CD4-positive, alpha-beta T cell (primary cell): ENCODE data around the gene SYT14. TPM values are rescaled to one million over a fixed set of nuclear protein-coding genes. Genes with fewer than 3 reads are reported as not detected.
"Not testable (repeated sequence)": the region's sequence is repeated elsewhere in the genome, so short reads cannot be mapped to it uniquely, and the experiment has no call there.

Source experiments
- ATAC-seq: fragments of 200-7000 bp; cut with Tn5 transposase; one replicate; pipeline ENCODE4 v1.10.0; 2022; ENCODE audit warnings: mild to moderate bottlenecking; ENCODE audit not compliant: poor library complexity
- CTCF ChIA-PET: fragments of 350-600 bp; sonication (Branson Sonifier 250); formaldehyde crosslinking; loops from one replicate; lab custom pipeline; 2021; ENCODE audit warnings: antibody characterized with exemption, inconsistent platforms; lab: Charles Lee
- POLR2A ChIA-PET: fragments of 350-600 bp; sonication (Branson Sonifier 250); formaldehyde crosslinking; loops from one replicate; lab custom pipeline; 2021; ENCODE audit warnings: antibody characterized with exemption, inconsistent platforms; lab: Charles Lee
- DNase-seq, 14 experiments: peaks; one replicate each; pipeline ENCODE4 v3.0.0-alpha.2; 2013 to 2020; ENCODE audit warnings: mixed read lengths in 2 of 14
- H3K27ac ChIP-seq, 2 donors: one replicate each; pipeline versions ENCODE4 v1.5.1 to v1.7.0; 2013; ENCODE audit warnings: low read length in 2 of 2, low read depth in 1 of 2, mild to moderate bottlenecking in 1 of 2
- H3K27me3 ChIP-seq, 2 experiments: 1 replicate in 1 of 2; 2 replicates in 1 of 2; pipeline versions ENCODE4 v1.6.1 to v1.7.0; 2013; ENCODE audit warnings: low read length in 2 of 2, control low read depth in 1 of 2, mild to moderate bottlenecking in 1 of 2, moderate library complexity in 1 of 2; ENCODE audit not compliant: insufficient read depth in 2 of 2, control insufficient read depth in 1 of 2
- H3K36me3 ChIP-seq: one replicate; pipeline ENCODE4 v1.6.1; 2013; ENCODE audit warnings: low read length, control low read depth; ENCODE audit not compliant: insufficient read depth
- H3K4me1 ChIP-seq: one replicate; pipeline ENCODE4 v1.6.1; 2013; ENCODE audit warnings: low read length, control low read depth; ENCODE audit not compliant: insufficient read depth
- H3K4me3 ChIP-seq: one replicate; pipeline ENCODE4 v1.5.1; 2013; ENCODE audit warnings: mild to moderate bottlenecking, low read length, moderate library complexity
- H3K9me3 ChIP-seq, 2 experiments: 1 replicate in 1 of 2; 2 replicates in 1 of 2; pipeline versions ENCODE4 v1.6.1 to v1.7.0; 2013; ENCODE audit warnings: low read length in 2 of 2, mild to moderate bottlenecking in 2 of 2, control low read depth in 1 of 2, moderate library complexity in 1 of 2; ENCODE audit not compliant: control insufficient read depth in 1 of 2, insufficient read depth in 1 of 2
- H3K27ac Mint-ChIP-seq: one replicate; pipeline ENCODE4 v1.8.0; 2020; ENCODE audit warnings: mixed read lengths
- H3K27me3 Mint-ChIP-seq: one replicate; pipeline ENCODE4 v1.8.0; 2021; ENCODE audit warnings: mixed read lengths
- H3K36me3 Mint-ChIP-seq: one replicate; pipeline ENCODE4 v1.8.0; 2021; ENCODE audit warnings: low read depth, mixed read lengths
- H3K4me1 Mint-ChIP-seq: one replicate; pipeline ENCODE4 v1.8.0; 2021; ENCODE audit warnings: low read depth, mixed read lengths
- H3K4me3 Mint-ChIP-seq: one replicate; pipeline ENCODE4 v1.8.0; 2020; ENCODE audit warnings: mild to moderate bottlenecking, mixed read lengths
- H3K9me3 Mint-ChIP-seq: one replicate; pipeline ENCODE4 v1.8.0; 2020; ENCODE audit warnings: mixed read lengths
- intact Hi-C, 2 experiments: fragments of 100-400 bp; cut with DNase I in 1 of 2; cut with micrococcal nuclease in 1 of 2; formaldehyde crosslinking; loops; one replicate each; pipeline versions ENCODE4 v1.15.1 to v1.9.0; 2023 to 2025; cut with DNase I, micrococcal nuclease
- total RNA-seq, 174 experiments: library from RNA in 2 of 174; stranded (reverse) in 2 of 174; gene quantifications; one replicate each; pipeline ENCODE4 v1.2.3 and lab custom pipeline; 2021 to 2026
- TF ChIP-seq, protein P1 (sequence below): fragments of 200-600 bp; IDR thresholded peaks from one replicate; pipeline ENCODE4 v1.8.0; 2022; ENCODE audit warnings: antibody characterized with exemption, mild to moderate bottlenecking

SYT14 gene
- total RNA-seq, 2 experiments from 2014 or later: not detected

DNA sequence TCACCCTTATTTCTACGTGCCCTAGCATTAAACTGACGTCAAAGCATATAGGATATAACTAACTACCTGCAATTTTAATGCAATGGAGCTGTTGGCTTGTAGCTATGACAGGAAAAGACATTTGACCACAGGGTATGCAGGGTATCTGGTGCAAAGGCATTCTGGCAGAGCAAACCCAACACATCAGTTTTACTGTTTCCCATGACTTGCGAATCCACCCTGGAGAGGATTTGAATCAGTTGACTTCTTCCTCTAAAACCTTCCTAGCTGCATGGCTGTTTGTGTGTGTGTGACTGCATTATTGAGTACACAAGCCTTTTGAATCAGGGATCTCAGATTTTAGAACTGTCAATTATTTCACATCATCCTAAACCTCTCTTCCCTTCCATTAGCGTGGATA, 41.7 kb upstream of the SYT14 start:
- POLR2A ChIA-PET: no interaction called here
- TF ChIP-seq, protein P1, sequence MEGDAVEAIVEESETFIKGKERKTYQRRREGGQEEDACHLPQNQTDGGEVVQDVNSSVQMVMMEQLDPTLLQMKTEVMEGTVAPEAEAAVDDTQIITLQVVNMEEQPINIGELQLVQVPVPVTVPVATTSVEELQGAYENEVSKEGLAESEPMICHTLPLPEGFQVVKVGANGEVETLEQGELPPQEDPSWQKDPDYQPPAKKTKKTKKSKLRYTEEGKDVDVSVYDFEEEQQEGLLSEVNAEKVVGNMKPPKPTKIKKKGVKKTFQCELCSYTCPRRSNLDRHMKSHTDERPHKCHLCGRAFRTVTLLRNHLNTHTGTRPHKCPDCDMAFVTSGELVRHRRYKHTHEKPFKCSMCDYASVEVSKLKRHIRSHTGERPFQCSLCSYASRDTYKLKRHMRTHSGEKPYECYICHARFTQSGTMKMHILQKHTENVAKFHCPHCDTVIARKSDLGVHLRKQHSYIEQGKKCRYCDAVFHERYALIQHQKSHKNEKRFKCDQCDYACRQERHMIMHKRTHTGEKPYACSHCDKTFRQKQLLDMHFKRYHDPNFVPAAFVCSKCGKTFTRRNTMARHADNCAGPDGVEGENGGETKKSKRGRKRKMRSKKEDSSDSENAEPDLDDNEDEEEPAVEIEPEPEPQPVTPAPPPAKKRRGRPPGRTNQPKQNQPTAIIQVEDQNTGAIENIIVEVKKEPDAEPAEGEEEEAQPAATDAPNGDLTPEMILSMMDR: no peak
- Histone ChIP-seq H3K4me3 (no peak overlapping the region), H3K36me3 (no peaks in the 10 kb centered on the region), H3K9me3 (no peaks in the 10 kb centered on the region), H3K4me1 (no peaks in the 10 kb centered on the region), H3K27ac (no peak overlapping the region), H3K27me3 (no peaks in the 10 kb centered on the region)
- no peak overlapping the region for H3K27ac Mint-ChIP-seq
- peaks cover 13% of the 10 kb centered on the region for H3K27me3 Mint-ChIP-seq
- H3K4me3 Mint-ChIP-seq: no peak overlapping the region
- ATAC-seq: no peak
- no peaks in the 10 kb centered on the region for H3K9me3 Mint-ChIP-seq
- intact Hi-C loops: no loop called here
- H3K36me3 Mint-ChIP-seq: no peaks in the 10 kb centered on the region
- DNase-seq: no peak
- H3K4me1 Mint-ChIP-seq: peaks cover 12% of the 10 kb centered on the region
- CTCF ChIA-PET: no interaction called here

DNA sequence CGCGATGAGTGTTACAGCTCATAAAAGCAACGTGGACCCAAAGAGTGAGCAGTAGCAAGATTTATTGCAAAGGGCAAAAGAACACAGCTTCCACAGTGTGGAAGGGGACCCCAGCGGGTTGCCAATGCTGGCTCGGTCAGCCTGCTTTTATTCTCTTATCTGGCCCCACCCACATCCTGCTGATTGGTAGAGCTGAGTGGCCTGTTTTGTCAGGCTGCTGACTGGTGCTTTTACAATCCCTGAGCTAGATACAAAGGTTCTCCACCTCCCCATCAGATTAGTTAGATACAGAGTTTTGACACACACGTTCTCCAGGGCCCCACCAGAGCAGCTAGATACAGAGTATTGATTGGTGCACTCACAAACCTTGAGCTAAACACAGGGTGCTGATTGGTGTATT, 39.7 kb upstream of the SYT14 start:
- CTCF ChIA-PET, ATAC-seq, DNase-seq: not testable (repeated sequence)

DNA sequence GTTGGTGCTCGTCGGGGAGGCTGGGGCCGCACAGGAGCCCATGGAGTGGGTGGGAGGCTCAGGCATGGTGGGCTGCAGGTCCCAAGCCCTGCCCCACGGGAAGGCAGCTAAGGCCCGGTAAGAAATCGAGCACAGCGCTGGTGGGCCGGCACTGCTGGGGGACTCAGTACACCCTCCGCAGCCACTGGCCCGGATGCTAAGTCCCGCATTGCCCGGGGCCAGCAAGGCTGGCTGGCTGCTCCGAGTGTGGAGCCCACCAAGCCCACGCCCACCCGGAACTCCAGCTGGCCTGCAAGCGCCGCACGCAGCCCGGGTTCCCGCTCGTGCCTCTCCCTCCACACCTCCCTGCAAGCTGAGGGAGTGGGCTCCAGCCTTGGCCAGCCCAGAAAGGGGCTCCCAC, 39.2 kb upstream of the SYT14 start:
- DNase-seq, CTCF ChIA-PET, H3K27ac ChIP-seq, H3K36me3 ChIP-seq, H3K9me3 ChIP-seq, H3K27ac Mint-ChIP-seq, H3K27me3 ChIP-seq, H3K4me3 ChIP-seq, H3K36me3 Mint-ChIP-seq, H3K4me1 ChIP-seq, H3K9me3 Mint-ChIP-seq, intact Hi-C loops, H3K4me3 Mint-ChIP-seq, POLR2A ChIA-PET, ATAC-seq: not testable (repeated sequence)
- Mint-ChIP-seq H3K4me1 (peaks cover 12% of the 10 kb centered on the region), H3K27me3 (peaks cover 13% of the 10 kb centered on the region)

More for the DNA sequence above, 39.7 kb upstream of the SYT14 start:
- H3K27me3 Mint-ChIP-seq: peaks cover 13% of the 10 kb centered on the region
- H3K4me3 Mint-ChIP-seq, POLR2A ChIA-PET, intact Hi-C loops, H3K27ac Mint-ChIP-seq, H3K4me3 ChIP-seq, H3K27me3 ChIP-seq, H3K9me3 Mint-ChIP-seq, H3K36me3 ChIP-seq, H3K9me3 ChIP-seq, H3K27ac ChIP-seq, H3K4me1 ChIP-seq, H3K36me3 Mint-ChIP-seq: not testable (repeated sequence)
- peaks cover 12% of the 10 kb centered on the region for H3K4me1 Mint-ChIP-seq

DNA sequence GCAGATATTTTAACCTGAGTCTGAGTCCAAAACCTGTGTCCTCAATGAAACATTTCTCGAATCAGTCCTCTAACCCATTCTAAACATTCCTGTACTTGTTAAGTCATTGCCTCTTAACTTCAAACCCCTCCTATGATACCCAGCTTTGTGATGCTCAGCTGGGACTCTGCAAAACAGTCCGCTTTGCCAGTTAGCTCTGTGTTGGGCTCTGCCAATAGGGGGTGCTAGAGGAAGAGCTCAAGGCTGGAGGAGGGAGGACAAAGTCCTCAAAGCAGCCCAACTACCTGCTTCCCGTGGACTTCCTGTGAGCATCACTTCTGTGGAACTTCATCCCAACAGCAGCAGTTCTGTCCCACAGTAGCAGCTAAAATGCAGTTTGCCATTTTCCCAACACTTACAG, 38.1 kb upstream of the SYT14 start:
- no peak overlapping the region for H3K27ac ChIP-seq
- DNase-seq (no peak), ATAC-seq (no peak)
- CTCF ChIA-PET: interaction anchor here (0.5 kb wide), 1 partner anchor 174 kb away, joined by 3 read pairs; no protein-coding TSS in a partner anchor
- Mint-ChIP-seq H3K27me3 (peaks cover 13% of the 10 kb centered on the region), H3K9me3 (no peaks in the 10 kb centered on the region), H3K27ac (no peak overlapping the region), H3K4me3 (no peak overlapping the region), H3K4me1 (peaks cover 12% of the 10 kb centered on the region), H3K36me3 (no peaks in the 10 kb centered on the region)
- TF ChIP-seq, protein P1: no peak
- H3K9me3 ChIP-seq: no peaks in the 10 kb centered on the region
- H3K4me3 ChIP-seq: no peak overlapping the region
- intact Hi-C loops: no loop called here
- POLR2A ChIA-PET: no interaction called here
- H3K4me1 ChIP-seq: no peaks in the 10 kb centered on the region
- no peaks in the 10 kb centered on the region for H3K36me3 ChIP-seq
- H3K27me3 ChIP-seq: no peaks in the 10 kb centered on the region
